Inferior parietal cortex (tissue), 1 donor: ENCODE measurements around the gene ACKR1.

Experiments used
- DNase-seq: peaks from one replicate; pipeline ENCODE4 v3.0.0-alpha.2; 2016; ENCODE audit errors: extremely low spot score

Gene ACKR1

GRCh38 chr1:159222075-159222865, 17.6 kb downstream of the ACKR1 start:
- no peak for DNase-seq

GRCh38 chr1:159223004-159223403, 18.3 kb downstream of the ACKR1 start:
- no peak for DNase-seq

DNA sequence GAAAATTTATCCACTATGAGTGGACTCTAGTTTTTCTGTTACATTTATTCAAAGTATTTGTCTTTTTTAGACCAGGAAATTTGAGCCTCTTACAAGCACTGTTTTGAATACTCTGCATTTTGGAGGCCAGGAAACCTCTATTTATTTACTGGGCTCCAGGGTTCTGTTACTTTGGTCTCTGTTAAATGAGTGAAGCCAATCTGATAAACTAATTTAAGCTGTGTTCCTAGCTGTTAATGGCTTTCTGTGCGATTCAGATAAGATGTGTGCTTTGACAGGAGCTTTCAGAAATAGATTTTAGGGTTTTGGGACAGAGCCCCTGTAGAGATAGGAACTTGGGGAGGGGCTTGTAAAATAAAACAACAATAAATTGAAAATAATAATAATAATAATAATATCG, 23.9 kb downstream of the ACKR1 start:
- DNase-seq: no peak

GRCh38 chr1:159229260-159229885, 24.7 kb downstream of the ACKR1 start:
- no peak for DNase-seq

DNA sequence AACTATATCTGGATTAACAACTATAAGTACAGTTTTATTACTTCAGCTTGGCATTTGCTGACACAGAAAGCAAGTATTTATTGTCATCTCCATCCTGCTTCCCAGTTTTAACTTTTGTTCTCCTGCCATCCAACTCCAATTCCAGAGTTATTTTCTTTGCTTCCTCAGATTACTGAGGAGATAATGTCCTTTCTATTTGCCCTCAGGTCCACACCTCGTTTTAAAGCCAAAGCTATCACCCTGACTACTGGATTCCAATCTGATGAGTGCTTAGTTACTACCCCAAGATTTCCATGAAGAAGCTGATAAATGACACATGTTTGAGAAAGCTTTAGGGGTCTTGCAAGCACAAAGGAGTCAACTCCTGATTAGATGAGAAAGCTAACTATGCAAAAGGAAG, 25.2 kb downstream of the ACKR1 start:
- no peak for DNase-seq

GRCh38 chr1:159239551-159240220, 35.0 kb downstream of the ACKR1 start:
- no peak for DNase-seq

DNA sequence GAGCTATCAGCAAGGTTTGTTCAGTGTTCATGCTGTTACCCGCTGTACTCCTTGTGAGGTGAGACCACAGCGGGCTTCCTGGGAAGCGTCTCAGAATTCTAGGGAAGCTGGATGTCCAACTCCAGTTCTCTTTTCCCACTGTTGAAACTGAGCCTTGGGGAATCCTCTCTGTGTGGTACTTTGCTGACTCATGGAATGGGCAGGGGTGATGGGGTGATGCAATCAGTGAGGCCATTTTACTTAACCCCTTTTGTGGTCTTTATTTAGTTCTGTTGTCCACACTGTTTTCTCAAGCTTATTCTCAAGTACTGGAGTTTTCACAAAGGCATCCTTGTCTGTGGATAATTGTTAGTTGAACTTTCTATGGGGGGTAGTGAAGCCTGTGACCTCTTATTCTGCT, 42.6 kb downstream of the ACKR1 start:
- DNase-seq: no peak

DNA sequence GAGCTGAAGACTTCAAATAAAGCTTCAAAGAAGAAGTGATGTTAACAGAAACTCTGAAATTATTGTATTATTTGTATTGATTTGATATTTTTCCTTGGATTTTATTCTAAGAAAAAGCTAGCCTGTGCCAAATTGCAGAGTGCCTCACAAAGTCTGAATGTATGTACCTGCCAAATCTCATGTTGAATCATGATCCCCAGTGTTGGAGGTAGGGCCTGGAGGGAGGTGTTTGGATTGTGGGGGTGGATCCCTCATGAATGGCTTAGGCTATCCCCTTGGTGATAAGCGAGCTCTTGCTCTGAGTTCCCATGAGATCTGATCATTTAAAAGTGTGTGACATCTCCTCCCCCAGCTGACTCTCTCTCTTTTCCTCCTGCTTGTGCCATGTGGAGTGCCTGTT, 43.6 kb downstream of the ACKR1 start:
- DNase-seq: no peak

DNA sequence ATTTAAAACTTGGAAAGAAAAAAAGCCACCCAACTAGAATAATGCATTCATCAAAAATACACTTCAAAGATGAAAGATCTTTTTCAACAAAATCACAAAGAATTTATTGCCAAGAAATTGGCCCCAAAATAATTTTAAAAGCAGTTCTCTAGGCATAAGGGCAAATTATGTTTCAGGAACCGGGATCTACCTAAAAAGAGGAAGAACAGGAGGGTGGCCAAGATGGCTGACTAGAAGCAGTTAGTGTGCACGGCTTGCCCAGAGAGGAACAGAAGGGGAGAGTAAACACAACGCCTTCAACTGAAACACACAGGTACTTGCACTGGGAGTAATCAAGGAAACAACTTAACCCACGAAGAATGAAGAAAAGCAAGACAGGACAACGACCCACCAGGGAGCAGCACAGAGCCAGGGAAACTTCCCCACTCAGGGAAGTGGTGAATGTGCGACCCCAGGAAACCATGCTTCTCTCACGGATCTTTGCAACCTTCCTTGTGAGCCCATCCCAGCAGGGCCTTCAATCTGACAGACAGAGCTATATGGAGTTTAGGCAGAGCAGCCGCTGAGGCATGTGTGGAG, 46.1 kb downstream of the ACKR1 start:
- DNase-seq: no peak
